Activated naive CD8-positive, alpha-beta T cell (primary cell): ENCODE results near the gene MLLT3.

Experiments used
- H3K27ac Mint-ChIP-seq: one replicate; pipeline ENCODE4 v1.8.0; 2021; ENCODE audit warnings: mixed read lengths
- H3K27me3 Mint-ChIP-seq: one replicate; pipeline ENCODE4 v1.8.0; 2021; ENCODE audit warnings: mixed read lengths
- H3K36me3 Mint-ChIP-seq: one replicate; pipeline ENCODE4 v1.8.0; 2021; ENCODE audit warnings: mixed read lengths
- H3K4me1 Mint-ChIP-seq: one replicate; pipeline ENCODE4 v1.8.0; 2021; ENCODE audit warnings: low read depth, mixed read lengths
- H3K4me3 Mint-ChIP-seq: one replicate; pipeline ENCODE4 v1.8.0; 2021; ENCODE audit warnings: mild to moderate bottlenecking, mixed read lengths
- H3K9me3 Mint-ChIP-seq: one replicate; pipeline ENCODE4 v1.8.0; 2021; ENCODE audit warnings: low read depth, mixed read lengths

MLLT3 gene

DNA sequence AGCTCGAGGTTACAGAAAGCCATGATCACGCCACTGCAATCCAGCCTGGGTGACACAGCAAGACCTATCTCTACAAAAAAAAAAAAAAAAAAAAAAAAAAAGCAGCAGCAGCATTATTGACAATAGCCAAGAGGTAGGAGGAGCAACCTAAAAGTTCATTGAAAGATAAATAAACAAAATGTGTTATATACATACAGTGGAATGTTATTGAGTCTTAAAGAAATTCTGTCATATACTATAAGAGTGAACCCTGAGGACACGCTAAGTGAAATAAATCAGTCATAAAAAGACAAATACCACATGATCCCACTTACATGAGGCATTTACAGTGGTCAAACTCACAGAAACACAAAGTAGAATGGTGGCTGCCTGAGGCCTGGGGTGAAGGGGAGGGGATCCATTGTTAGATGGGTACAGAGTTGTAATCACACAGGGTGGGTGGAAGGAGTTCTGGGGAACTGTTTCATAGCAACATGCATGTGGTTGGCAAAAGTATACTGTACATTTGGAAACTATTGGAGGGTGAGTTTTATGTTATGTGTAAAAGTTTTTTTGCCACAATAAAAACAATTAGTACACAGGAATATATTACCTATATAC lies 77.2 kb downstream of the MLLT3 start:
- Mint-ChIP-seq H3K27ac (peak overlapping the region; percentile 54), H3K27me3 (no peaks in the 10 kb centered on the region), H3K36me3 (peaks cover 35% of the 10 kb centered on the region), H3K4me3 (no peak overlapping the region), H3K4me1 (peaks cover 48% of the 10 kb centered on the region), H3K9me3 (peaks cover 11% of the 10 kb centered on the region)

- Mint-ChIP-seq H3K36me3 (peaks cover 35% of the 10 kb centered on the region), H3K4me1 (peaks cover 65% of the 10 kb centered on the region)
Measured at GRCh38 chr9:20540169-20540863, 82.0 kb downstream of the MLLT3 start.

GRCh38 chr9:20538956-20539355 lies 83.3 kb downstream of the MLLT3 start:
- Mint-ChIP-seq H3K36me3 (peaks cover 28% of the 10 kb centered on the region), H3K27ac (no peak overlapping the region), H3K4me1 (peaks cover 64% of the 10 kb centered on the region)

More at GRCh38 chr9:20540169-20540863, 82.0 kb downstream of the MLLT3 start:
- H3K4me3 Mint-ChIP-seq = no peak overlapping the region
- no peaks in the 10 kb centered on the region for H3K27me3 Mint-ChIP-seq
- peaks cover 18% of the 10 kb centered on the region for H3K9me3 Mint-ChIP-seq
- no peak overlapping the region for H3K27ac Mint-ChIP-seq

GRCh38 chr9:20538092-20538491 lies 84.2 kb downstream of the MLLT3 start:
- Mint-ChIP-seq H3K4me3 (no peak overlapping the region), H3K9me3 (peaks cover 18% of the 10 kb centered on the region), H3K27ac (no peak overlapping the region), H3K36me3 (peaks cover 32% of the 10 kb centered on the region), H3K4me1 (peaks cover 63% of the 10 kb centered on the region), H3K27me3 (no peaks in the 10 kb centered on the region)

More at GRCh38 chr9:20538956-20539355, 83.3 kb downstream of the MLLT3 start:
- Mint-ChIP-seq H3K4me3 (no peak overlapping the region), H3K9me3 (peaks cover 18% of the 10 kb centered on the region), H3K27me3 (no peaks in the 10 kb centered on the region)

GRCh38 chr9:20537294-20537693 lies 85.0 kb downstream of the MLLT3 start:
- H3K36me3 Mint-ChIP-seq = peaks cover 29% of the 10 kb centered on the region
- no peak overlapping the region for H3K27ac Mint-ChIP-seq
- H3K4me3 Mint-ChIP-seq = no peak overlapping the region
- no peaks in the 10 kb centered on the region for H3K27me3 Mint-ChIP-seq
- peaks cover 18% of the 10 kb centered on the region for H3K9me3 Mint-ChIP-seq
- H3K4me1 Mint-ChIP-seq = peaks cover 59% of the 10 kb centered on the region

GRCh38 chr9:20532584-20532983 lies 89.7 kb downstream of the MLLT3 start:
- Mint-ChIP-seq H3K4me3 (no peak overlapping the region), H3K27ac (no peak overlapping the region), H3K4me1 (peaks cover 74% of the 10 kb centered on the region), H3K36me3 (peaks cover 9% of the 10 kb centered on the region), H3K27me3 (no peaks in the 10 kb centered on the region), H3K9me3 (no peaks in the 10 kb centered on the region)

GRCh38 chr9:20529837-20530236 lies 92.5 kb downstream of the MLLT3 start:
- no peaks in the 10 kb centered on the region for H3K9me3 Mint-ChIP-seq
- H3K4me1 Mint-ChIP-seq = peaks cover 74% of the 10 kb centered on the region
- peak overlapping the region; percentile 30 for H3K27ac Mint-ChIP-seq
- no peak overlapping the region for H3K4me3 Mint-ChIP-seq
- H3K36me3 Mint-ChIP-seq = peaks cover 7% of the 10 kb centered on the region
- no peaks in the 10 kb centered on the region for H3K27me3 Mint-ChIP-seq

DNA sequence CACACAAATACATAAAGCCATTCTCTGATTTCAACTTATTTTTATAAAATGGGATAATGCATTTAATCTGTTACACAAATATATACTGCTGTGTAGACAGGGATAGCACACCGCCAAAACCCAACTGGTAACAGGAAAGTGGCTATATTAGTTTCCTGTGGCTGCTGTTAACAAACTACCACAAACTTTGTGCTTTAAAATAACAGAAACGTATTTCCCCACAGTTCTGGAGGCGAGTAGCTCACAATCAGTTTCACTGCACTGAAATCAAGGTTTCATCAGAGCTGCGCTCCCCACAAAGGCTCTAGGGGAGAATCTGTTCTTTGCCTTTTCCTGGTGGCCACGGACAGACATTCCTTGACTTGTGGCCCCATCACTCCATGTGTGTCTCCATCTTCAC lies 94.0 kb downstream of the MLLT3 start:
- H3K36me3 Mint-ChIP-seq = peaks cover 2% of the 10 kb centered on the region
- H3K4me1 Mint-ChIP-seq = peaks cover 77% of the 10 kb centered on the region

GRCh38 chr9:20526500-20527319 lies 95.6 kb downstream of the MLLT3 start:
- Mint-ChIP-seq H3K36me3 (peaks cover 7% of the 10 kb centered on the region), H3K9me3 (no peaks in the 10 kb centered on the region), H3K4me3 (peak overlapping the region; percentile 14), H3K4me1 (peaks cover 83% of the 10 kb centered on the region), H3K27me3 (no peaks in the 10 kb centered on the region), H3K27ac (peak overlapping the region; percentile 59)

More for the DNA sequence above, 94.0 kb downstream of the MLLT3 start:
- no peaks in the 10 kb centered on the region for H3K9me3 Mint-ChIP-seq
- no peak overlapping the region for H3K27ac Mint-ChIP-seq
- no peaks in the 10 kb centered on the region for H3K27me3 Mint-ChIP-seq
- H3K4me3 Mint-ChIP-seq = no peak overlapping the region

DNA sequence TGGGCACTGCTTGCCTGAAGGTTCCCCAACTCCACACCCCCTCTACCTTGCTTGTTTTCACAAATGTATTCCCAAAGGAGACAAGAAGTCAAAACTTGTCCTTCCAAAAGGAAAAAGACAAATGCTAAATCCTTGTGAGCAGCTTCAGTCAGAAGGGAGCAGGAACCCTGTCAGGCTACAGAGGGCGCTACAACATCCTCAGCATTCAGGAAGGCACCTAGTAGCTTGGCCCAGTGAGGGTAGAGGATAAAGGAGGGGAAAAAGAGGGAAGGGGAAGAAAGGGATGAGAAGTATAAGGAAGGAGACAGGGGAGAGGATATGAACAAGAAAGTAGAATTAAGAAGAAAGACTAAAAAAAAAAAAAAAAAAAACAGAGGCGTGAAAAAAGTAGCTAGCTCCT lies 97.5 kb downstream of the MLLT3 start:
- H3K27ac Mint-ChIP-seq = peak overlapping the region; percentile 48
- peaks cover 10% of the 10 kb centered on the region for H3K36me3 Mint-ChIP-seq
- no peaks in the 10 kb centered on the region for H3K27me3 Mint-ChIP-seq
- H3K4me1 Mint-ChIP-seq = peaks cover 84% of the 10 kb centered on the region
- H3K9me3 Mint-ChIP-seq = no peaks in the 10 kb centered on the region
- H3K4me3 Mint-ChIP-seq = no peak overlapping the region

- Mint-ChIP-seq H3K4me1 (peaks cover 77% of the 10 kb centered on the region), H3K9me3 (no peaks in the 10 kb centered on the region), H3K4me3 (no peak overlapping the region), H3K27me3 (no peaks in the 10 kb centered on the region), H3K36me3 (peaks cover 14% of the 10 kb centered on the region), H3K27ac (no peak overlapping the region)
Measured at GRCh38 chr9:20518737-20519136, 103.6 kb downstream of the MLLT3 start.

DNA sequence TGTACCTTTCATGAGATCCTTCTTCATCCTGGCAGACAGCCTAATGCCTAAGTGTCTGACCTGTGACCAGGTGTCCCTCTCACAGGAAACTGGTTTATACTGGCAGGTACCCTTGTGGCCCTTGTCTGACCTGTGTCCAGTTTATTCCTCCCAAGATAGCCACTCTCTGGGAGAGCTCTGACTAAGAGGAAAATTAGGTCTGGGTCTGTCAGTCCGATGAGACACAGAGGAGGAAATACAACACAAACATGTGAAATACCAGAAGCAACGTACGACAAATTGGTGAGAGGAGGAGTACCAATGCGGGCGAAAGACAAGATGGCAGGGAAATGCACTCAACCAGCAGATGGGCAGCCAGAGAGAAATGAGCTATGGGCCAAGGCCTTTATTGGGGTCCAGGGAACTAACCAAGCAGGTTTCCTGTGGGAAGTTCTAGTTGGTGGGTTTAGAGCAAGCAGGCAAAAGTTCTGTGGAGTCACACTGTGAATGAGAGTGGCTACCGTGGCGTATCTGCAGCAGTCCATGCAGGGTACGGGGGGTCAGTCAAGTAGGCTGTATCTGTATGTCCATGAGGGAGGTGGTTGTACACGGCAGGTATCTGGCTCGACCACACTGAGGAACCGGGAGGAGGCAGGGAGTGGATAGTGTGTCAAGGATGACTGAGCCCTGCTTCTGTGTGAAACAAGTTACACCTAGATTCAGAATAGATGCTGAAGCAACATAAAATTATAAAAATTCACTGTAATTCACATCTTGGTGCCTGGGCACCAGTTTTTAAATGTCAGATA lies 109.0 kb downstream of the MLLT3 start:
- no peaks in the 10 kb centered on the region for H3K27me3 Mint-ChIP-seq
- H3K9me3 Mint-ChIP-seq = no peaks in the 10 kb centered on the region
- H3K27ac Mint-ChIP-seq = peak overlapping the region; percentile 86
- H3K36me3 Mint-ChIP-seq = peaks cover 4% of the 10 kb centered on the region
- H3K4me3 Mint-ChIP-seq = no peak overlapping the region
- peaks cover 77% of the 10 kb centered on the region for H3K4me1 Mint-ChIP-seq

- H3K4me3 Mint-ChIP-seq = no peak overlapping the region
- H3K4me1 Mint-ChIP-seq = peaks cover 79% of the 10 kb centered on the region
- no peaks in the 10 kb centered on the region for H3K27me3 Mint-ChIP-seq
- peak overlapping the region; percentile 86 for H3K27ac Mint-ChIP-seq
- peaks cover 4% of the 10 kb centered on the region for H3K36me3 Mint-ChIP-seq
- no peaks in the 10 kb centered on the region for H3K9me3 Mint-ChIP-seq
Measured at GRCh38 chr9:20512636-20513035, 109.7 kb downstream of the MLLT3 start.

GRCh38 chr9:20512106-20512505 lies 110.2 kb downstream of the MLLT3 start:
- Mint-ChIP-seq H3K27me3 (no peaks in the 10 kb centered on the region), H3K9me3 (no peaks in the 10 kb centered on the region), H3K27ac (peak overlapping the region; percentile 34), H3K36me3 (peaks cover 2% of the 10 kb centered on the region), H3K4me1 (peaks cover 79% of the 10 kb centered on the region), H3K4me3 (no peak overlapping the region)
